Breast epithelium (tissue), 4 donors: Measurements from ENCODE around the gene EML6. TPM values are rescaled to one million over a fixed set of nuclear protein-coding genes. Genes with fewer than 3 reads are reported as not detected.

ENCODE experiments used
- DNase-seq, 2 donors: peaks; one replicate each; pipeline ENCODE4 v3.0.0-alpha.2; 2019; ENCODE audit warnings: low spot score in 2 of 2
- H3K27ac ChIP-seq, 2 donors: fragments of 200-600 bp; sonication (generic) in 1 of 2; one replicate each; pipeline ENCODE4 v1.5.1; 2016 to 2019; ENCODE audit warnings: mild to moderate bottlenecking in 1 of 2
- H3K27me3 ChIP-seq, 2 donors: fragments of 200-600 bp; sonication (generic) in 1 of 2; one replicate each; pipeline versions ENCODE4 v1.5.1 to v1.6.0; 2017 to 2019; ENCODE audit warnings: control low read depth in 1 of 2, mild to moderate bottlenecking in 1 of 2
- H3K36me3 ChIP-seq: fragments of 200-600 bp; one replicate; pipeline ENCODE4 v1.5.1; 2019
- H3K4me1 ChIP-seq, 2 donors: fragments of 200-600 bp; sonication (generic); one replicate each; pipeline ENCODE4 v1.5.1; 2016 to 2019; ENCODE audit warnings: control low read depth in 1 of 2
- H3K4me3 ChIP-seq, 3 donors: fragments of 200-600 bp; sonication (generic); 1 replicate in 2 of 3; 2 replicates in 1 of 3; pipeline ENCODE4 v1.5.1; 2016 to 2019; ENCODE audit warnings: mild to moderate bottlenecking in 3 of 3, moderate library complexity in 2 of 3
- H3K9me3 ChIP-seq, 2 donors: fragments of 200-600 bp; sonication (generic) in 1 of 2; one replicate each; pipeline ENCODE4 v1.5.1; 2016 to 2019; ENCODE audit warnings: control low read depth in 1 of 2
- CTCF ChIP-seq, 3 donors: fragments of 450-650 bp; IDR thresholded peaks; one replicate each; pipeline ENCODE4 v1.5.1; 2016 to 2017; ENCODE audit warnings: antibody characterized with exemption in 3 of 3, mild to moderate bottlenecking in 3 of 3, moderate library complexity in 3 of 3
- POLR2A ChIP-seq: fragments of 450-650 bp; IDR thresholded peaks from one replicate; pipeline ENCODE4 v1.6.1; 2016; ENCODE audit warnings: antibody characterized with exemption, mild to moderate bottlenecking, moderate library complexity
- POLR2AphosphoS5 ChIP-seq, 3 donors: sonication (generic); formaldehyde crosslinking; IDR thresholded peaks; one replicate each; pipeline ENCODE4 v1.6.1; 2017; ENCODE audit warnings: antibody characterized with exemption in 3 of 3
- intact Hi-C: fragments of 100-400 bp; cut with DNase I; formaldehyde crosslinking; loops from one replicate; pipeline ENCODE4 v1.15.1; 2023; ENCODE audit warnings: low total_unique reads
- total RNA-seq, 3 donors: library from RNA; depleted of rRNA; stranded (reverse); fragments of >200 nt; gene quantifications; one replicate each; pipeline ENCODE4 v1.1.0, GENCODE V29; 2016

EML6 gene
- total RNA-seq, 3 donors from 2014 or later: 1.9 to 5.9 (median 2.3) TPM

GRCh38 chr2:54726431-54726830 lies 3.0 kb downstream of the EML6 start:
- Histone ChIP-seq H3K36me3 (no peaks in the 10 kb centered on the region), H3K27ac (no peak overlapping the region), H3K27me3 (no peaks in the 10 kb centered on the region), H3K9me3 (no peaks in the 10 kb centered on the region), H3K4me3 (no peak overlapping the region), H3K4me1 (no peaks in the 10 kb centered on the region)
- no peak for DNase-seq
- TF ChIP-seq CTCF (IDR thresholded peaks at IDR 0.05): no peak
- no peak for TF ChIP-seq POLR2A
- no peak for TF ChIP-seq POLR2AphosphoS5 (IDR thresholded peaks at IDR 0.05)
- intact Hi-C loops: no loop called here

DNA sequence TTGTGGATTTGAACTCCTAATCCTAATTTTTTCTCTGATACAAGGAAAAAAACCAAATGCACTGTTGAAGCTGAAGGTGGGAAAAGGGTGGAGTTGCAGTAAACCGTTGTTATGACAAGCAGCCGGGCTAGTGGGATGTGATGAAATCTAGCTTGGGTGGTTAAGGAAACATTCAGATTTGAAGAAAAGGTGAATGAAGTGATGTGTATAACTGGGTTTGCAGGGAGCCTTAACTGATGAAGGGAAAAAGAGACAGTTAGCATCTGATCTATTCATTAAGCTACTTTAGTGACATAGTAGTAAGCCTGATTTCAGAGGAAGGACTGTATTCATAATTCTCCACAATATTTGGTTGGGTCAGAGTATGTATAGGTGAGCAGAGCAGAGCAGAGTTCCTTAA lies 3.5 kb downstream of the EML6 start:
- no peak for DNase-seq
- no peaks in the 10 kb centered on the region for H3K27me3 ChIP-seq
- no peak overlapping the region for H3K4me3 ChIP-seq
- TF ChIP-seq CTCF (IDR thresholded peaks at IDR 0.05) (no peak), POLR2A (no peak), POLR2AphosphoS5 (IDR thresholded peaks at IDR 0.05) (no peak)
- peaks cover 0 to 1% of the 10 kb centered on the region in 2 donors for H3K9me3 ChIP-seq
- H3K36me3 ChIP-seq: no peaks in the 10 kb centered on the region
- no peaks in the 10 kb centered on the region for H3K4me1 ChIP-seq
- no peak overlapping the region for H3K27ac ChIP-seq
- intact Hi-C loops: no loop called here

DNA sequence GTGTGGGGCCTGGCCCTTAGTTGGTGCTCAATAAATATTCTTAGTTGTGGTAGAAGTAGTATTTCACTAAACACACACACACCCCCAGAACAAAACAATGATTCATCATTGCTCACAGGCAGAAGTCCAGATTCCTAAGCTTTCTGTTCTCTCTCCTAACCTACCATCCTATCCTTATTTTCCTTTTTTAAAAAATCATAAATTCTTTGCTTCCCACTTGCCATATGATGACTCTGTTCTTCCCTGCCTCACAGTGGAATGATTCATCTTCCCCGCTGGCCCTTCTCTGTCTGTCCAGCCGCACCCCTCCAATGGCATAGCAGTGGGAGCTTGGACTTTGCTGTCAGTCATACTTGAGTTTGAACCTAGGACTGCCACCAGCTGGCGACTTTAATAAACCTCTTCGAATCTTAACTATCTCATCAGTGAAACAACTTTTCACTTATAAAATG lies 5.2 kb downstream of the EML6 start:
- H3K9me3 ChIP-seq: peaks cover 0 to 7% of the 10 kb centered on the region in 2 donors
- no peaks in the 10 kb centered on the region for H3K27me3 ChIP-seq
- no peak overlapping the region for H3K4me3 ChIP-seq
- H3K36me3 ChIP-seq: no peaks in the 10 kb centered on the region
- TF ChIP-seq CTCF (IDR thresholded peaks at IDR 0.05): no peak
- no peak for TF ChIP-seq POLR2AphosphoS5 (IDR thresholded peaks at IDR 0.05)
- no peak for TF ChIP-seq POLR2A
- DNase-seq: no peak
- H3K4me1 ChIP-seq: no peaks in the 10 kb centered on the region
- no peak overlapping the region for H3K27ac ChIP-seq
- intact Hi-C loops: no loop called here

DNA sequence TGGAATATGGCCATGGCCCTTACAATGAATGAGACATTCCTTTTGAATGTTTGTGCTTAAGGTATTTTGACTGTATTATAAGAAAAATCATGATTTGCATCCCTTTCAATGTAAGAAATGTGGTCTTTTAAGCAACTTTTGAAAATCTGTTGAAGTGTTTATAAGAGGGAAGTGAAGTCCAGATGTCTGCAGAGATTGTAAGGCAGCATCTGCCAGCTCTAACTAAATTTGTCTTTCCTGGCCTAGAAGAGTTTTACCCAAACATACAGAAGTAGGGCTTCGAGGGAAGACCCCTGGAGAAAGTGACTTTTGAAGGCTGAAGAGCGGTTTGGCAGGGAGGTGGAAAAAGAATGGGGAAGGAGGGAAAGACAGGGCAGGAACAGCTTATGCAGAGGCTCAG lies 12.2 kb downstream of the EML6 start:
- H3K27ac ChIP-seq: no peak overlapping the region
- H3K27me3 ChIP-seq: no peaks in the 10 kb centered on the region
- no peak overlapping the region for H3K4me3 ChIP-seq
- H3K36me3 ChIP-seq: no peaks in the 10 kb centered on the region
- DNase-seq: no peak
- TF ChIP-seq POLR2AphosphoS5 (IDR thresholded peaks at IDR 0.05) (no peak), CTCF (IDR thresholded peaks at IDR 0.05) (no peak), POLR2A (no peak)
- intact Hi-C loops: no loop called here
- H3K9me3 ChIP-seq: peaks cover 0 to 7% of the 10 kb centered on the region in 2 donors
- no peaks in the 10 kb centered on the region for H3K4me1 ChIP-seq

GRCh38 chr2:54738281-54738680 lies 14.8 kb downstream of the EML6 start:
- no peaks in the 10 kb centered on the region for H3K9me3 ChIP-seq
- no peak for DNase-seq
- intact Hi-C loops: no loop called here
- no peaks in the 10 kb centered on the region for H3K27me3 ChIP-seq
- TF ChIP-seq POLR2A (no peak), CTCF (IDR thresholded peaks at IDR 0.05) (no peak), POLR2AphosphoS5 (IDR thresholded peaks at IDR 0.05) (no peak)
- no peak overlapping the region for H3K27ac ChIP-seq
- no peaks in the 10 kb centered on the region for H3K4me1 ChIP-seq
- H3K4me3 ChIP-seq: no peak overlapping the region
- no peaks in the 10 kb centered on the region for H3K36me3 ChIP-seq
